HG02970 (cell line): ENCODE results near the gene UBE3D.

Source experiments
- ATAC-seq: cut with Tn5 transposase; IDR thresholded peaks from one replicate; pipeline ENCODE4 v1.9.1; 2021; ENCODE audit warnings: mild to moderate bottlenecking, moderate library complexity, moderate number of reproducible peaks; ENCODE audit not compliant: unreplicated experiment, low FRiP score

Gene UBE3D

GRCh38 chr6:83065511-83066192 lies at the start of gene UBE3D:
Gene UBE3D (minus strand): TSS chr6:83065841. CDS start chr6:83065718, 123 bp downstream.
- peak; percentile 68 for ATAC-seq

- ATAC-seq: no peak
Observed at GRCh38 chr6:83114164-83114563, 48.5 kb upstream of the UBE3D start.

- ATAC-seq: no peak
Observed at GRCh38 chr6:83113258-83113657, 47.6 kb upstream of the UBE3D start.

GRCh38 chr6:83108378-83108777 lies 42.7 kb upstream of the UBE3D start:
- no peak for ATAC-seq

GRCh38 chr6:83098589-83098988 lies 32.9 kb upstream of the UBE3D start:
- no peak for ATAC-seq

- no peak for ATAC-seq
Observed at GRCh38 chr6:83097675-83098074, 32.0 kb upstream of the UBE3D start.

- no peak for ATAC-seq
Observed at GRCh38 chr6:83097204-83097603, 31.6 kb upstream of the UBE3D start.

GRCh38 chr6:83096791-83097190 lies 31.1 kb upstream of the UBE3D start:
- ATAC-seq: no peak

- ATAC-seq: no peak
Observed at GRCh38 chr6:83092756-83093399, 27.2 kb upstream of the UBE3D start.

GRCh38 chr6:83086751-83087150 lies 21.1 kb upstream of the UBE3D start:
- ATAC-seq: peak; percentile 94

- no peak for ATAC-seq
Observed at GRCh38 chr6:83083476-83083875, 17.8 kb upstream of the UBE3D start.

GRCh38 chr6:83073615-83074014 lies 8.0 kb upstream of the UBE3D start:
- ATAC-seq: no peak

- ATAC-seq: no peak
Observed at GRCh38 chr6:83072726-83073125, 7.1 kb upstream of the UBE3D start.

- ATAC-seq: no peak
Observed at GRCh38 chr6:83071707-83072106, 6.1 kb upstream of the UBE3D start.

GRCh38 chr6:83071023-83071422 lies 5.4 kb upstream of the UBE3D start:
- peak; percentile 36 for ATAC-seq

GRCh38 chr6:83069633-83070032 lies 4.0 kb upstream of the UBE3D start:
- no peak for ATAC-seq

- no peak for ATAC-seq
Observed at GRCh38 chr6:83068616-83069015, 3.0 kb upstream of the UBE3D start.

GRCh38 chr6:83067448-83068439 lies 2.1 kb upstream of the UBE3D start, which contains the start of gene DOP1A:
Gene DOP1A (plus strand): TSS chr6:83067671. CDS start chr6:83096978, 29,307 bp downstream.
- peak; percentile 86 for ATAC-seq

GRCh38 chr6:83062225-83062624 lies 3.4 kb downstream of the UBE3D start:
- no peak for ATAC-seq

- no peak for ATAC-seq
Observed at GRCh38 chr6:83061190-83061589, 4.5 kb downstream of the UBE3D start.
